HG03060 (cell line): ENCODE data around the gene UGT2B11.
"Not testable (repeated sequence)": the region's sequence is repeated elsewhere in the genome, so short reads cannot be mapped to it uniquely, and the experiment has no call there.

Experiments used
- ATAC-seq: cut with Tn5 transposase; IDR thresholded peaks from one replicate; pipeline ENCODE4 v1.9.1; 2021; ENCODE audit warnings: low read depth, moderate number of reproducible peaks; ENCODE audit not compliant: unreplicated experiment

UGT2B11 gene

DNA sequence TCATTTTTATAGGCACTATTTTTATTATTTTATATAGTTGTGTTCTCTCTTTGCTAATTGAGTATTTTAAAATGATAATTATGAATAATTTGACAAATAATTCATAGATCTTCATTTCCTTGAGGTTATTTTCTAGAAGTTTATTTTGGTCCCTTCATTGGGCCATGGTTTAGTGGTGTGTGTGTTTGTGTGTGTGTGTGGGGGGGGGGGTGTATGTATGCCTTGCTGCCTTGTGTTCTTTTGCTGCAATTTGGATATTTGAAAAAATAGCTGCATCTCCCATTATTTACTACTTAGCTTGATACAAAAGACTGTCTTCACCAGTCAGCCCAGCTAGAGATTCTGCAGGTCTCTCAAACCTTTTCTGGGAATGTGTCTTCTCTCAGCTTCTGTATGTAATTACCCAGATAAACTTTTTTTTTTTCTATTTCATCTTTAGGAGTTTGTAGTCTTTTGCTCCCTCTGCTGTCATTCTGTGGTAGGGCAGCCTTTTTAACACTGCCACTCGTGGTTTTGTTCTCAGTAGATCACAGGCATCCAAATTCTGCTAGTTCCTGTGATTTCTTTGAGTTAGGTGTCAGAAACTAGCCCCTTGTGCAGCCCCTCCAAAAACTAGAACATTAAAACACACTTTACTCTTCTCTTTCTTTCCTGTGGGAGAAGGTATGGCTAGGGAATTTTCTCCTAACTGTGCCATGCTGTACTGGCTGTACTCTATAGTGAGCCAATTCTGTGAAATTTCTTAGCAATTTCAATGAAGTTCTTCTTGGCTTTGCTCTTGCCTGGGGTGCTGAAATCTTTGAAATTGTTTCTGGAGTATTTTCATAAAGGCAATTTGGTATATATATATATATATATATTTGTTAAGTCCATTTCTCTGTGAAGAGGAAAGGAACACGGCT is 44.1 kb downstream of the UGT2B11 start:
- peak; percentile 63 for ATAC-seq

DNA sequence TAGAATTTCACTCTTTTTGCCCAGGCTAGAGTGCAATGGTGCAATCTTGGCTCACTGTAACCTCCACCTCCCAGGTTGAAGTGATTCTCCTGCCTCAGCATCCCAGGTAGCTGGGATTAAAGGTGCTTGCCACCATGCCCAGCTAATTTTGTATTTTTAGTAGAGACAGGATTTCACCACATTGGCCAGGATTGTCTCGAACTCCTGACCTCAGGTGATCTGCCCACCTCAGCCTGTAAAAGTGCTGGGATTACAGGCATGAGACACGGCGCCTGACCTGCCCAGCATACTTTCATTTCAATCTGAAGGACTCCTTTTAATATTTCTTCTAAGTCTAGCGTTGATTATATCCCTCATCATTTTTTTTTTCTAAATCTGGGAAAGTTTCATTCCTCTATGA is 45.4 kb downstream of the UGT2B11 start:
- ATAC-seq: not testable (repeated sequence)

DNA sequence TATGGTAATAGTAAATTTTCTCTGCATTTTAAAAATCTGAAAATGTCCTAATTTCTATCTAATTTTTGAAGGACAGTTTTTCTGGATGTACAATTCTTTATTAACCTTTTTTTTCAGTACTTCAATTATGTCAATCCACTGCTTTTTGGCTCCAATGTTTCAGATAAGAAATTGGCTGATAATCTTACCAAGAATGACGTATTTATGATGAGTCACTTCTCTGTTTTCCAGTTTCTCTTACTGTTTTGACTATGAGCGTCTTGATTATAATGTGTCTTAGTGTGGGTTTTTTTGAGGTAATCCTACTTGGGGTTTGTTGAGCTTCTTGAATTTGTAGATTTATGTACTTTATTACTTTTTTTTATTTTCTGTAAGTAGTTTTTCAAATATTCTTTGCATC is 47.2 kb downstream of the UGT2B11 start:
- ATAC-seq: no peak

DNA sequence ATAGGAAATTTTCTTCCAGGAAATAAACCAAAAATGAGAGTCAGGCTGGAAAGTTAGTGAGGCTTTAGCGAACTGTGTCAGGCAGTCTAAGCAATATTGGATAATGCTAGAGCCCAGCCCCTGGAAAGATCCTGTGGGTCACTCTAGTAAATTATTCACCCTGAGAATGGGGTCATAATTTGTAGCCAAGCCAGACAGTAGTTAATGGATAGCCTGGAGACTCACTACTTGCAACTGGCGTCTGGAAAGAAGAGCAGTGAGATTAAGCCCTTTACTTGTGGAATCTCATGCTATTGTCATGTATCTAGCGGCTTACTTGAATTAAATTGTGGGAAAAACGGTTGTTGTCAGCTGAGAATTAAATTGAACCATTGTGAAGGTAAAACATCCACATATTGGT is 48.2 kb downstream of the UGT2B11 start:
- not testable (repeated sequence) for ATAC-seq

DNA sequence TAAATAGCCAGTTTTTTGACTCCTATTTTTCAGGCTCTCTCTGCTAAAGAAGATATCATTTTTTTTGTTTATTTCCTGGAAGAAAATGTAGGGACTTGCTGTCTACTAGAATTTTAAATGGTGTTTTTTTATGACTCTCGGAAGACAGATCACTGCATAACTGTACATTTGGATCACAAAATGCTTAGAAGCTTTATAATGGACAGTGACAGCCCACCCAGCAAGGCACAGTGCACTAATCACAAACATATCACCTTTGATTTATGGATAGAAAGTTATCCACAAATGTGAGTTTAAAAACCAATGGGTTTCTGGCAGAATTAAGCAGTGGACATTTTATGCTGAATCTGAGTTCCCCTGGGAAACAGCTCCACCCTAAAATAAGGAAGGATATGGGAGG is 48.8 kb downstream of the UGT2B11 start:
- ATAC-seq: not testable (repeated sequence)

DNA sequence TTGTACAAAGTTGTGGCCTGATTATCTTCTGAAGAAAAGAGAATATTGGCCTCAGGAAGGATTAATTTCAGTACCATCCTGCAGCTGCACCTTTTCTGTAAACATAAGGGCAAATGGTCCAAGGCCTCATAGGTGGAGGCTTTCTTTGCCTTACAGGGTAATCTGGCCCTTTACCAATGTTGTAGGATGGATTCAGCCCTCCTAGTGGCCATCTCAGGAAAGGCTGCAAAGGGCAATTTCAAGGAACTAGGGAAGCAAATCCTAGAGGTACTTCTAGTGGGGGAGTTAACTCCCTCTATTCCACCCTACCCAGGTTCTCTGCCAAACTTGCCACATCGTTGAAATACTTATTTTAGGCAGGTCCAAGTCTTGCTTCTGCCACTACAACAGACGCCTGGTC is 57.6 kb downstream of the UGT2B11 start:
- ATAC-seq: no peak

DNA sequence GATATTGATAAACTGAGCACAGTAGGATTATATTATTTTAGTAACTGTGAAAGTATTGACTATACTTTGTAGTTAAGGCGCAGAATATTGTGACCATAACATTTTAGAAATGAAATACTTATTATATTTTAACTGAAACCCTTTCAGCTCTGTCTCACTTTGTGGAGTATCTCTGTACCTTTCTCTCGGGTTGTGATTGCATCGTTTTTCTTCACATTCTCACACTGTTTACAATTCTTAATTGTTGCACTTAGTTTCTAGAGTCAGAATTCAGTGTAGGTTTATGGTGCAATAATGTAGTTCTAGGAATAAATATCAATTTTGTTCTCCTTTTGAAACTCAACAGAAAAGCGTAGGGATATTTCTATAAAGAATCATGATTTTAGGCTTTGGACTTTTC is 60.5 kb downstream of the UGT2B11 start:
- ATAC-seq: no peak
